GM18498 (cell line): Measurements from ENCODE around the gene KIF5A.

Source experiments
- ATAC-seq: cut with Tn5 transposase; IDR thresholded peaks from one replicate; pipeline ENCODE4 v1.9.1; 2021; ENCODE audit warnings: mild to moderate bottlenecking, moderate library complexity; ENCODE audit not compliant: unreplicated experiment

Gene KIF5A

DNA sequence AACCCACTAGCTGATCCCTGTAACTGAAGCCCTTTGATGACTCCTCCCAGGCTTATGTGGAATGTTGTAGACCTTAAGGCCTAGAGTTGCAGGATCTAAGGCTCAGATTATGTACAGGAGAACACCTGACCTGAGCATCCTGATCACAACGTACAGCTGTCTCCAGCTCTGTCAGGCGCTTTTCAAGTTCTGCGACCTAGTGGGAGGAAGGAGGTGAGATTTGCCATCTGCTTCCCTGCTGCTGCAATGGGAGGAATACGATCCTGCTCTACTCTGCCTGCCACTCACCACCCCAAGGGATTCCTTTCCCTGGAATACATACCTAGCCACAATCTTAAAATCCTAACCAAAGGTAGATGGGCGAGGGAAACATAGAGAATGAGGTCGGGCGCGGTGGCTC, 16.7 kb upstream of the KIF5A start:
- no peak for ATAC-seq

DNA sequence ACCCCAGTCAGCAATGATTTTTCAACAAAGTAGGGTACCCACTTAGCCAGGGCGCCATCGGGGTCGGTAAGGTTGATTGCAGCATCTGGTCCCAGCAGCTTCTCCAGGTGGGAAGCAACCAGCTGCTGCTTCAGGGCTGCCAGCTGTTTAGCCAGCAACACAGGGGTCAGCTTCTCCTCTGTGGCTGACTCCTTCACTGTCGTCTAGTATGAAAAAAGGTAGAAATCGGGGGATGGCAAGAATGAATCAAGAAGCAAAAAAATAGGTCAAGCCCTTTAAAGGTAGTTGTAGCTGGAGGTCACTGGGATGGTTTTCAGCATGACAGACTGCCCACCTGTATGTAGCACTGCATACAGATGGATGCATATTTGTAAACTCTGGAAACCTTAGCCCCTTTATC, 15.6 kb upstream of the KIF5A start:
- ATAC-seq, result no peak

DNA sequence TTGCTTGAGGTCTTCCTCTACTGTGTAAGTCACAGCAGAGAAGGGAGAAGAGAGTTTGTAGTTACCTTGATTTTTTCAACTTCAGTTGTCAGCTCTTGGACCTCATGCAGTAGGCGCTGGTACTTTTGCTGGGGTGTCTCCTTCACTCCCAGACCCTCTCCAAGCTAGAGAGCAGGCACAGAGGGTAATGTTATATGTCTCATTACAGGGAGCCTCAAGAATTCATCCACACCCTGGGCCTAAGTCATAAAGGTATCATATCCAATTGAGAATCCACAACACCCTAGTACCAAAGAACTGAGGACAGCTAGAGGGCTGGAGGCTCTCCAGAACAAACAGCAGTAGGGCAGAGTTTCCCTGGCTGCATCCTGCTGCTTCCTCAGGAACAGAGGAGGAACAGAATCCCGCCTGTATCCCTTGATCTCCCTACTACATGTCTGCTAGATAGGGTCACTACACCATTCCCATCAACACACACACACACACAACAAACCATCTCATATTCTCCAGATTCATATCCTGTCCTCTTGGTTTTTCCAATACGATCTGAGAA, 14.8 kb upstream of the KIF5A start:
- no peak for ATAC-seq

DNA sequence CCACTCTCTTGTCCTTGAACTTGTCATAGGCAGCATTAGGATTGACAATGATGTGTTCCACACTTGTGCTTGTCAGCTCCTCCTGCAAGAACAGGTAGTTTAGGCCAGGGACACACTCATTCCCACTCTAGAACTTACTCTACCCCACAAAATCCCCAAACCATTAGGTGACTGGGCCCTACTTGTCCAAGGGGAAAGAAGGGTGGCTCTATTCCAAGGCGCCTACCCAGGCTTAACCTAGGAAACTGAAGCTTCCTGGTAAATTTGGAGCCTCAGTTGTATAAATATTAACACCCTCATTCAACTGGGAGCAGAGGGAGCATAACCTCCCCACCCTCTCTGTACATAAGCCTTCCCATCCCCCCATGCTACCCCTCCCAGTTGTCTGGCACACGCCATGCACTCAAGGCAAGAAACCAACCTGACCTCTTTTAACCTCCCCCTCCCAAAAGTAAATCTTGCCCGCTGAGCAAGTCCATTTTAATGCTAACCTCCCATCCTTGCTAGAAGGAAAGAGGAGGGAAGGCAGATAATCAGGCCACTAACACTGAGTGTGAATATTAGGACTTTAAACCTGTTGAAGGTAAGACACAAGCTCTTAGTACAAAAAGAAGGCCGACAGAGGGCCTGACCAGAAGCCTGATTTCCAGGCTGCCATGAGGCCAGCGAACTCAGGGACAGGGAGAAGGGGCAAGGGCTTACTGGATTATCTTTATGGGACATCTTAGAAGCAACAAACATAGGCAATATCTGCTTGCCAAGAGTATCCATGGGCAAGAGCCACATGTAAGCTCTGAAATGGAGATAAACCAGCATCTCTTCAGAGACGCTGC, 13.9 kb upstream of the KIF5A start:
- ATAC-seq, result no peak

DNA sequence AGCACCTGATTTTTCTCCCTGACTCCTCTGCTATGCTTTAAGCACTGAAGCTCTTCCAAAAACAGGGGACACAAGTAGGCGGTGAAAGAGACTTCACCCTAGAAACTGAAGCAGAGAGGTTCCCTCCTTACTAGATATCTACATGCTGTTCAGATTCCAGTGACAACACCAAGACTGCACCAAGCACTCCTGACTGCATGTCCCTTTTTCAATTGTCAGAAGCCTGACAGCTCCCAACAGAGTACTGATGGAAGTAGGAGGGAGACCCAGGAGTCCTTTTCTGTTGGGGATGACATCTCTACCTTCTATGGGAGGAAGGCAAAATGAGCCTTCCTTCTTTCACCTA, 13.3 kb upstream of the KIF5A start:
- no peak for ATAC-seq

DNA sequence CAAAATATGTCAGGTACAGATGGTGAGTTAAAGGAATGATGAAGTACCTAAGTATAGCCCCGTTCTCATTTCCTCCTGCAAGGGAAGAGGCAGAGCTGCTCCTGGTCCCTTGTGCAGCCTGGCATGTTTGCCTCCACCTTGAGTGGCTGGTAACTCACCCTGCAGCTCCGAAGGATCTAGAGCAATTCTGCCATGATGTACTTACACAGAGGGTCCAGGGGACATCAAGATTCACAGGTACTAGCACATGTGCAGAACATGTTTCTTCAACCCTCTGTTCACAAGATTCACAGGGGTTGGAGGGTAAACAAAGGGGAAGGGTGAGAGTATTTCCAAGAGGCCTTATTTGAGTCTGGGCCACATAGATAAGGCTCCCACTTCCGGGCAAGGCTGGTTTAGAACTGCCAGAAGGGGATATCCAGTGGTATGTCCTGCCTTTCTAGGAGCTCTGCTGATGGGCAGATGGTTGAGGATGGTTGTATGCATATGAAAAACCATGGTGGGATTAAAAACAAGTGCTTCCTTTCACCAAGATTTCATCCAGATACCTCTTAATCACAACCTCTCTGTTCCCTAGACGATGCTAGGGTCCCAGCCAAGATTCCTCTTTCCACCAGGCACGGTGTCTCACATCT, 10.6 kb upstream of the KIF5A start:
- ATAC-seq, result no peak

DNA sequence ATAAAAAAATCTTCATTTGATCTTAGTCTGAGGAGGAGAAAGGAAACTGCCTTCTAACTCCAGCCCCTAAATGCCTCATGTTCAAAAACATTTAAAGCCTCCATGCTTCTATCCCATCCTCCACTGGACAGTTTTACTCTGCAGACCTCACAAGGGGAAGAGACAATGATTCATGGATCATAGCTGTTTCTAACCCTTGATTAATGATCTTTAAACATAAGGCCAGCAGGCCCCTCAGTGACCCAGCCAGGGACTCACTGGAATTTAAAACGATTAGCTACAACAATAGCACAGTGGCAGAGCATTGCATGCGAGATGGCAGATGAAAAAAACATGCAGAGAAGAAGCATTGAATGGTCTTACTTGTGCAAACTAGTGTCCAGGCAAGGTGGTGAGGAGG, 8.8 kb upstream of the KIF5A start:
- no peak for ATAC-seq

DNA sequence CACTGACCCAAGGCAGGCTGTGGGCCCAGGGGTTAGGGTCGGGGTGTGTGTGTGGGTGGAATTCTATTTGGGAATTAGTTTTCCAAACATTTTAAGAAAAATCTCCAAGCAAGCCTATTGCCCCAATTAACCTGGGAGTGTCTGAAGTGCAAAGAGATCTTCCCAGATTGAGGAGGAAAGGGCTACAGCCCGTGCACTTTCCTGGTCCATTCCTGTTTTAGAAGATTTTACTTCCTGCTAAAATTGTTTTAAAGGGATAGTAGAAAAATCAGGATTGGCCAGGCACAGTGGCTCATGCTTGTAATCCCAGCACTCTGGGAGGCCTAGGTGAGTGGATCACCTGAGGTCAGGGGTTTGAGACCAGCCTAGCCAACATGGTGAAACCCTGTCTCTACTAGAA, 8.1 kb upstream of the KIF5A start:
- no peak for ATAC-seq

DNA sequence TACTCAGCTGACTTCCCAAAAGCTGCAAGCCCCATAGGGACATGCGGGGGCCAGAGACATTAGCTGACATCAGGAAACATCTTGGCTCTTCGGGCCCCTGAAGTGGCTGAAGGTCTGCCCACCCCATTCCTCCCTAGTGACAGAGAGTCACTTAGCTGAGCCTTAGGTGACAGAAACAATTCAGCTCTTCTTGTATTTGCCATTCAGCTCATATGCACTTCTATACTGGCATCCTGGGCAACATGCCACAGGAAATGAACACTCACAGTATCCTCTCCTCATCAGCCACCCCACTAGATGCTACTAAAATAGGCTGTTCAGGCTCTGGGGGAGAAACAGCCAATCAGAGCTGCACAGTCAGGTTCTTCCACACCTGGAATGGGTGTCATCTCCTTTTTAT, 6.3 kb upstream of the KIF5A start:
- no peak for ATAC-seq

DNA sequence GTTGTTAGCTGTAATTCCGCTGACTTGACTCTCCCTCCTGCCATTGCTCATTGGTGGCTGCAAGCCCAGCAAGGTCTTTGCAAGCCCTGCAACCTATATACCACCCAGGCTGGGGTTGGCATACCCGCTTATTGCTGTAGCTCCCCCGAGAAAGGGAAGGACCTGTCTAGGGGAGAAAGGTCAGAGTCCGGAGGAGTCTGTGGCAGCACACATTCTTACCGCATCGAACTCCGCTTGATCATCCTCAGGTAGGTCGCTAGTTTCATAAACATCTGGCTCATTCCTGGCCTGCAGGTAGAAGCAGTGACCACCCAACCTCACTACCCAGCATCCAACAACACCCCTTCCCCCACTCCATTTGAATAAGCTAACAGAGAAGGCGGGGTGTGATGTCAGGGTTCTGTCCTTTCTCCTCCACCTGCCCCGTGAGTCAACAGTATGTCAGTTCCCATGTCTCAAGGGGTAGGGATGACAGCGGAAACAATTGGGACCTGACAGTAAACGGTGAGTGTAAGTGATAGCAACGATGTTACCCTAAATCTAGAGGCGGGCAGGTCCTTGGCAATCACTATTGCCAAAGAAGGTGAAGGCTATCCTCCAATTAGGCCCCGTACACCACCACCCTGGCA, 3.9 kb upstream of the KIF5A start:
- ATAC-seq, result no peak

DNA sequence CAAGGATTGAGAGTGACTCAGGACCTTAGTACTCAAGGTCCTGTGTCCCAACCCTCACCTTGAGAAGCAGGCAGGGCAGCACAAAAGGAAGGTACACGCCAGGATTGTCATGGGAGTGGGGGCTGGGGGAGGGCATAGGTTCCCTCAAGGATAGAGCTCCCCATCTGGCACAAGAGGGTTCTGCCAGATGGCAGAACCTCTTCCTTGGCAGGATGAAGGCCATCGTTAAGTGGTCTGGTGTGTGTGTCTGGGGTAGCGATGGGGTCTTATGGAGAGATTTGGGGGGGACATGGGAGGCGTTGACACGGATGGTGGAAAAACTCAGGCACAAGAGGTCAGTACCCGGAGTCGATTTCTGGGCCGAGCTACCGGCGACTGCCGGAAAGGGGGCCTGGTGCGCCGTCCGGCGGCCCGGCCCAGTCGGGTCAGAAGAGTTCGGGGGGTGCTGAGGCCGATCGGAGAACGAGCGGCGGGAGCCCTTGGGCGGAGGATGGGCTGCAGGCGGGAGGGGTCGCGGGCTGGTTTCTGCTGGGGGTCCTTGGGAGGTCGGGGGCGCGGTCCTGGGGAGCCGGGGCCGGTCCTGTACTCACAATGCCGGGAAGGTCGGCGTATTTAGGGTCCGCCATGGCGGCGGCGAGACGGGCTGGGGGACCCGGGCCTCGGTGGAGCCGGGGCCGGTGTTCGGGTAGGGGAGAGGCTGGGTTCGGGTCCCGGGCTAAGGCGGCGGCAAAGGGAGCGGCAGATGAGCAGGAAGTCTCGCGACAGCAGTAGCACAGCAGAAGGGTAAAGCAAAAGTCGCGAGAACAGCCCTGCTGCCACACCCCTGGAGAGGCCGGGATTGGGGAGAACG, 3.2 kb upstream of the KIF5A start, which contains the start of gene DCTN2:
Gene DCTN2 (minus strand): TSS at position 755 of the 850 bp plus-strand sequence. CDS start 129 bp downstream, at position 626.
- peak; percentile 98 for ATAC-seq

DNA sequence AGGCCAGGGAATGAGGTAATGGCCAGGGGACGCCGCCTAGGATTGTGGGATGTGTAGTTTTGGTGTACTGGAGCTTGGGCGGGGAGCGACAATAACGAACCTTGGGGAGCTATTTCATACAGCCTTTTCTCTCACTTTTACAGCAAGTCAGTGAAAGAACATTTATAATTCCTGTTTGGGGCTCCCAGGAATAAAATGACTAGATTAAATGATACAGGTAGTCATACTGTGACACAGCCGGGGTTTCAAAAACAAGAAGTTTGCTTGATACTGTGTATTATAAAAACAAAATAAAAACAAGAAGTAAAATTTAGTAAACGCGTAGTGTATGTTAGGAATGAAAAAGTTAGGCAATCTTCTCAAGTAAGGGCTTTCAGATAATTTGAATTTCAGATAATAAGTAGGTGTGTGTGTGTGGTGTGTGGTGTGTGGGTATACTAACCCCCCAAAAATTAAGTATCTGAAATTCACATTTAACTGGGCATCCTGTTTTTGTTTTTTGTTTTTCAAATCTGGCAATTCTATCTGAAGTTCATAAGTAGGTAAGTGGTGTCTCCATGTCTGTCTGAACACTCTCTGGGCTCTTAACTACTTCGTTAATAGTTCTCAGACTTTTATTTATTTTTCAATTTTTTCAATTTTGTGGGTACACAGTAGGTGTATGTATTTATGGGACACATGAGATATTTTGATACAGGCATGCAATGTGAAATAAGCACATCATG, 2.4 kb upstream of the KIF5A start:
- no peak for ATAC-seq

DNA sequence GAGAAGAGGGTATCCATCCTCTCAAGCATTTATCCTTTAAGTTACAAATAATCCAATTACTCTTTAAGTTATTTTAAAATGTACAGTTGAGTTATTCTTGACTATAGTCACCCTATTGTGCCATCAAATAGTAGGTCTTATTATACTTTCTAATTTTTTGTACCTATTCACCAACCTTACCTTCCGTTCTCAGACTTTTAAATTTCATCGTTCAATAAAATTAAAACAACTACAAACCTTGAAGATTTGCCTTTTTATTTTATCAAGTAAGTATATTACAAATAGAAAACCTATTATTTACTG, 1.9 kb upstream of the KIF5A start:
- ATAC-seq, result no peak

DNA sequence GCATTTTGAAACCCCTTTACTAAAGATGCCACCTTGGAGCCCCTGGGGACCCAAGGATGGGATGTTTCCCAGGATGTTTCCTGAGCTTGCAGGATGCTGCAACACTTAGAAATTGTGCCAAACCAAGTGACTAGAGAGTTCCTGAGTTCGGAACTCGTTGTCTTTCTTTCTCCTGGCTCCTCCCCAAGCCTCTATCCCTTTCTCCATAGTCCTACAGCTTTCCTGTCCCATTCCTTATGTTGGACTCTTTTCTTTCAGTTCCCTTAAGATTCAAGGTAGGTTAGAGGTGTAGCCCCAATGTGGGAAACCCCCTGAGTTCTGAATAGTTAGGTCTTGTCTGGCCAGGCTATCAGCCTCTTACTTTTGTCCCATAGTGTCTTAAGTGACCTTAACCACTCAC, 1.4 kb upstream of the KIF5A start:
- no peak for ATAC-seq

DNA sequence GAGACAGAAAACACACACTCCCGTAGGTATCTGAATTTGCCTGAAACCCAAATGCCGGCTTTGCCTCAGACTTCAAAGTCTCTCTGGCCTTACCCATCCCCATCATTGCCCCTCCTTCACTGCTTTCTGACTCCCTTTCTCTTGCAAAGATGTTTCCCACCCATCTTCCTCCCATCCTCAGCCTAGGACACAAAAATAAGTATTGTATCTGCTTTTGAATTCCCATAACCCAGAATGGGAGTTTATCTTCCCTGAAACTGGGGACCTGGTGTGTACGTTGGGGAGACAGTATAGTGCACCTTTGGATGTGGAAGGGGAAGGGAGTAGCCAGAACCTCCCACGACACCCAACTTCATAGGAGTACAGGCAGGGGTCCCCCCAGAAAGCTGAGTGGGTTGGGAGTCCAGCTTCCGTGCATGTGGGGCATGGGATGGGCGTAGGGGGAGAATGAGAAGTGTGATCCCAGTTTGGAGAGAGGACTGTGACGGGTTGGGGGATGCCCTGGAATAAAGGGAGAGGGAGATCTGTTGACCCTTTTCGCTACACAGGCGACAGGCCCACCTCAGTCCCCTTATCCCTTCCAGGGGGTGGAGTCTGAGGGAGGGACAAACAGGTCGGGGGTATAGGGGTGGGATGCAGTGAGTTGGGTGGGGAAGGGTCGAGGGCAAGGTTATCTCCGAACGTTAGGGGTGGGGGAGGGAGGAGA, 488 bp upstream of the KIF5A start:
- no peak for ATAC-seq

DNA sequence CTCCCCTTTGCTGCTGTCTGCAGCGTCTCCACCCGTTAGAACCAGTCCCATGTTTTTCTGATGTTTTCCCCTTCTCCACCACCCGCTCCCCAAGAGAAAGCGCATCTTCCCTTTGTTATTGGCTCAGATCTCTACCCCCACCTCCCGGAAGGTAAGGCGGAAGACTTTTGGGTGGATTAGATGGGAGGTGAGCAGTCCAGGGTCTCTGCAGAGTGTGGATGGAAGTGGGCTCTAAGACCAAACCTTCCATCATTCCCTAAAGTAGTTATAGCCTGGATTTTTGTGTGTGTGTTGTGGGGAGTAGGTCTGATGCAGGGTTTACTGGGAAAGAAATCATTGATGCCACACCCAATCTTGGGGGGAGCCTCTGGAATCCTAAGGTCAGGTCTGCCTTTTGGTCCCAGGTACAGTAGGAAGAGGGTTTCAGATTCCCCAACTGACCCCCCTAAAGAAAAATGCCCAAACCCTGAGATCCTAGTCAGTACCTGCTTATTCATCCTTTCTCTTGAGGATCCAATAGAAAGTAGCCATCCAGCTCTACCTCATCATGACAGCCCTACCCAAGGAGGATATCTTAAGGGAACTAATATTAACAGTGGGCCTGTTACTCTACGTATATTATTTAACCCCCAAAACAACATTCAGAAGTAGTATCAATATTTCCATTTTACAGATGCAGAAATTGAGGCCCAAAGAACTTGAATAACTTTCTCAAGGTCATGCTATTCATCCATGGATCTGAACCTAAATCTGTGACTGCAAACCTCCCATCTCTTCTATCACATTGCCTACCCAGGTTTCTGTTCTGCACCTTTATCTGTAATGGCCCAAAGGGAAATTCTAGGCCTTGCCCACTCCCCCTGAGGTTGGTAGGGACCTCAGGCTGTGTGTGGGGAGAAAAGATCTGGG, 1.1 kb downstream of the KIF5A start:
- ATAC-seq, result no peak

DNA sequence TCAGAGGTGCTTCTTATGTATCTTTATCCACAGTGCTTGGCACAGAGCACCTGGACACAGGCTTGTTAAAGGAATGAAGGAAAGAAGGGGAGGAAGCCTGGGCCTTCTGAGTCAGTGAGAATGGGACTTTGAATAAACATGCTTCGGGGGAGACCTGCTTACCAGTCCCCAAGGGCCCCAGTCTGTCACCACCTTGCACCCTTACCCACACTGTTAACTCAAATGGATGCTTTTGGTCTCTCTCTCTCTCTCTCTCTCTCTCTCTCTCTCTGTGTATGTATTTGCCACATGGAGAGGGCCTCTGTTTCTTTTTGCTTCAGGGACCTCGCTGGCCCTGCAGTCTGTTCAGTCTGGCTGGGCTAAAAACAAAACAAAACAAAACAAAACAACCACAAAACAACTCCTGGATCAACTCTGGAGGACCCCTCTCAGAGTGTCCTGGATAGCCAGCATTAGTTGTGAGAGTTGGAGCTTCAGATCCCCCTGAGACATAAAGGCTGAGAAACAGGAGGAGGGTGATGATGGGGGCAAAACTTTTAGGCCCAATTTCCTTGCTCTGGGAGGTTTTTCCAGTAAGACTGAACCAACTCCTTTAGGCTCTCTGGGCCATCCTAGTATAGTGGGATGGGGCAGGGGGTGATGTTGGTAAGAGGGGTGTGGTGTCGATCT, 1.9 kb downstream of the KIF5A start:
- no peak for ATAC-seq

DNA sequence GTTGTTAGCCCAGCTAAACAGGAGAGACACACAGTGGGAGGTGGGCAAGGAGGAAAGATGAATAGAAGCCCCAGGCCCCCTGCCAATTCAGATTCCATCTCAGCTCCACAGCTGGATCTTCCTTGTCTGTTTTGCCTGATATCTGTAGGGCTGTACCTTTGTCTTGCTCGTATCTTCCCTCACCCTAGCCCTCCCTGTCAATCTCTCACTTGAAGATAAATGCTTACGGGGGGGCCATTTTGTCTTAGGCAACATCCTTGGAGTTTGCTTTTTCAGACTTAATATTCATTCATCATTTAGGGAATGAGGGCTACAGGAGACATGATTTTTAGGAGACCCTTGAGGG, 2.4 kb downstream of the KIF5A start:
- ATAC-seq, result no peak
